HG02678 (cell line): ENCODE data around the gene EIPR1.
"Not testable (repeated sequence)": the region's sequence is repeated elsewhere in the genome, so short reads cannot be mapped to it uniquely, and the experiment has no call there.

ENCODE experiments used
- ATAC-seq: cut with Tn5 transposase; IDR thresholded peaks from one replicate; pipeline ENCODE4 v1.9.1; 2021; ENCODE audit warnings: mild to moderate bottlenecking, moderate library complexity; ENCODE audit not compliant: unreplicated experiment

The EIPR1 gene

DNA sequence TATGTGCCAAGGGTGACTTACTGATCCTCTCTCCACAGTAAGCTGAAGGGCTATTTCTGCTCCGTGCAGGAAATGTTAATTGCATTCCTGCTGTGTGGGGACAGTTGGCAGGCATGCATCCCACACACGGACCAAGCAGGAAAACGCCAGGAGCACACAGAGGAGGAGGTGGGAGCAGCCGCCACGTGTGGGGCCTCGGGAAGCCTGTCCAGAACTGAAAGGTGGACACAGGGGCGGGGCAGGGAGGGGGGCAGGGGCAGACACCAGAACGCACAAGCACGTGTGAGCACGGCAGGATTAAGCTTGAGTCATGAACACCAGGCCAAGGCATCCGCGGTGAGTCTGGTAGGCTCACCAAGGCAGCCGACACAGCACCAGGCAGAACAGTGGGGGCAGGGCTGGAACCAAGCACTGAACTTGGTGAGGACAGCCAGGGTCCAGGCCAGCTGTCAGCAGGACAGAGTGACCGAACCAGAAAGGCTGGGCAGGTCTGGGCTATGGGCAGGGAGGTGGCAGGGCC, 177.1 kb downstream of the EIPR1 start:
- no peak for ATAC-seq

GRCh38 chr2:3199627-3200345, 177.8 kb downstream of the EIPR1 start:
- ATAC-seq, result no peak

DNA sequence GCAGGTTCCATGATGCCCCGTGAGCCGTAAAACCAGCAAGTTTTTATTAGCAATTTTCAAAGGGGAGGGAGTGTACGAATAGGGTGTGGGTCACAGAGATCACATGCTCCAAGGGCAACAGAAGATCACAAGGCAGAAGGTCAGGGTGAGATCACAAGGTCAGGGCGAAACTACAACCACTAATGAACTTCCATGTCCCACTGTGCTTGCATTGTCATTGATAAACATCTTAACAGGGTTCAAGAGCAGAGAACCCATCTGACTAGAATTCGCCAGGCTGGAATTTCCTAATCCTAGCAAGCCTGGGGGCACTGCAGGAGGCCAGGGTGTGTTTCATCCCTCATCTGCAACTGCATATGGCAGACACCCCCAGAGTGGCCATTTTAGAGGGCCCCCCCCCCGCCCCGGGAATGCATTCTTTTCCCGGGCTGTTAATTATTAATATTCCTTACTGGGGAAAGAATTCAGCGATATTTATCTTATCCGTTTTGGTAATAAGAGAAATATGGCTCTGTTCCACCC, 178.9 kb downstream of the EIPR1 start:
- not testable (repeated sequence) for ATAC-seq

DNA sequence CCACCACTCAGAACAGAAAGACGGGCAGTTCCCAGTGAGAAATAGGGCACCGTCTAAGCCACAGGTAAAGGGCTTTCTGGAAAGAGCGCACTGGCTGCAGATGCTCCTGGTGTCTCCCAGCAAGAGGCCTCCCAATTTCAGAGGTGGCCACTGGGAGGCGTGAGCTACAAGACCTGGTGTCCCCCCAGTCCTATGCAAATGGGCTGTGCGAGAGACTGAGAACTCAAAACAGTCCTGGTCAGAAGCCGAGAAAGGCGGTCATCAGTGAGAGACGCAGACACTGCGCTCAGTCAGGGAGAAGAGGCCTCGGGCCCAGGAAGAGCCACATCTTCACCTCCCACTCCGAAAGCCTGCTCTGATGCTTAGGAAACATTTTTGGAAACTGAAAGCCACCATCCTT, 179.5 kb downstream of the EIPR1 start:
- no peak for ATAC-seq

GRCh38 chr2:3197308-3197707, 180.3 kb downstream of the EIPR1 start:
- ATAC-seq, result no peak

DNA sequence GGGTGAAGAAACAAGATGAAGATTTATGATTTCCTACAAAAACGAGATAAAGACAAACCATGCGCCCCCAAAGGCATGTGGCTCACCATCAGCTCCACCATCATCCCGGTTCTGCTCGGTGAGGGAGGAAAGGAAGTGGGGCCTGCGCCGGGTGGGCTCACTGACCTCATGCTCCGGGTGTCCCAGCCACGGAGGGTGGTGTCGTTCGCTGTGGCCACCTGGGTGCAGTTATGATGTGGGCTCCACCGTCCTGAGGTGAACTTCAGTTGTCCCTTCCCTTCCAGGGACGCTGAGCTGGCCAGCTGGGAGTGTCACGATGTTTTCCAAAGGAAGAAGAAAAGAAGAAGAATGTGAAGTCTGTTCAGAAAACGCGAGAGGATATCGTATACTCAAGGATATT, 180.9 kb downstream of the EIPR1 start:
- no peak for ATAC-seq

- no peak for ATAC-seq
These were observed 181.8 kb downstream of the EIPR1 start for GRCh38 chr2:3195641-3196476.

- ATAC-seq, result no peak
These were observed 182.8 kb downstream of the EIPR1 start for GRCh38 chr2:3194828-3195227.

- ATAC-seq, result no peak
These were observed 183.9 kb downstream of the EIPR1 start for GRCh38 chr2:3193443-3194330.

DNA sequence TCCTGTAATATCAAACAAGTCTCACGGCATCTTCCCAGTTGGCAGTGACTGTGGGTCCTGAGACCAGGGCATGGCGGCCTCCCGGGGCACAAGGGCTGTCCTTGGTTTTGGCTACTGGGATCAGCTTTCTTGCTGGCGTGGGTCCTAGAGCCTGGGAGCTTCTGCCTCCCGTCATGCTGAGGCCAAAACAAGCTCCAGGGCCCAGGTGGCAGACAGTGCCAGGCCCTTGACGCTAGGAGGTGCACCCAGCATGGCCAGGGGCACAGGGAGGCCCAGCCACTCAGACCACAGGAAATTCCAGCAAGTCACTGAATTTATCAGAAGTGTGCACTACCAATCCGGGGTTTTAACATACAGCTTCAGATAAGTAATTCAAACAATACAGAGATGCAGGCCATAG, 184.7 kb downstream of the EIPR1 start:
- no peak for ATAC-seq

- no peak for ATAC-seq
These were observed 185.3 kb downstream of the EIPR1 start for GRCh38 chr2:3192281-3192818.

GRCh38 chr2:3189961-3190360, 187.7 kb downstream of the EIPR1 start:
- ATAC-seq, result no peak

DNA sequence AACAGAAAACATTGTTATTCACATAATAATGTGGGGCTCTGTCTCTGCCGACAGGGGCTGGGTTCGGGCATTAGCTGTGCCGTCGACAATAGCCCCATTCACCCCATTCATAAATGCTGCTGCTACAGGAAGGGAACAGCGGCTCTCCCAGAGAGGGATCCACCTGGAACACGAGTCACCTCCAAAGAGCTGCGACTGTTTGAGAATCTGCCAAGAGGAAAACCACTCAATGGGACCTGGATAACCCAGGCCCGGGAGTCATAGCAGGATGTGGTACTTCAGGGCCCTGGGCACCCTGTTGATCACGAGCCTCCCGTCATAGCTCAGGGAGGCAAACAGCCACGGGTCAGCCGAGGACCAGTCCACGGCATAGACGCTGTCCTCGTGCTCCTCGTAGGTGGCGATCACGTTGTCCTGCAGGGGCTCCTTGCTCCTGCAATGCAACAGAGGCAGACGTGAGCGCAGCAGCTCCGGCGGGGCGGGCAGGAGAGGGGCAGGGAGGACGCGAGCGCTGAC, 188.5 kb downstream of the EIPR1 start:
- ATAC-seq, result no peak

- no peak for ATAC-seq
These were observed 189.1 kb downstream of the EIPR1 start for GRCh38 chr2:3188405-3188946.

- no peak for ATAC-seq
These were observed 190.2 kb downstream of the EIPR1 start for GRCh38 chr2:3187467-3187866.

DNA sequence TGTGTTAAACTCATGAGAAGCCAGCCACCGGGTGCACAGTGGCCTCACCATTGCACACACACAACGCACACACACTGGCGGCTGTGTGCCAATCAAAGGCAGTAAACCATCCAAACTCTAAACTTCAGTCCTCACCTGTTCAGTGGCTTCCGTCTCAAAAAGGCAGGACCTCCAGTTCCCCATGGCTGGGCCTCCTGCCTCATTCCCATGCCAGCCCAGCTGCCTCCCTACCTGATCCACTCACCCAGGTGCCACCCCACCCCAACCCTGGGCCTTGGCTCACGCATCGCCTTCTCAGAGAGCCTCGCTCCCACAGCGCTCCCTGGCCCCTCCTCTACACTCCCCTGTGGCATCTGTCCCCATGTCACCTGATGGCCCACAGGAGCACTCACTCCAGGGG, 190.9 kb downstream of the EIPR1 start:
- ATAC-seq, result no peak

GRCh38 chr2:3185910-3186309, 191.7 kb downstream of the EIPR1 start:
- no peak for ATAC-seq

- ATAC-seq, result no peak
These were observed 192.4 kb downstream of the EIPR1 start for GRCh38 chr2:3185256-3185655.

GRCh38 chr2:3184167-3184566, 193.5 kb downstream of the EIPR1 start:
- no peak for ATAC-seq

- ATAC-seq, result no peak
These were observed 193.9 kb downstream of the EIPR1 start for GRCh38 chr2:3183766-3184165.
